WERI-Rb-1 (cell line): ENCODE measurements around the gene MEG3.

Experiments
- DNase-seq: peaks from one replicate; pipeline ENCODE4 v3.0.0-alpha.2; 2020
- H3K27ac ChIP-seq: fragments of 250-450 bp; sonication (Bioruptor Pico); 2 replicates; pipeline ENCODE4 v1.5.1; 2020; ENCODE audit warnings: mild to moderate bottlenecking, moderate library complexity
- H3K27me3 ChIP-seq: fragments of 250-450 bp; sonication (Bioruptor Pico); 2 replicates; pipeline ENCODE4 v1.5.1; 2021; ENCODE audit warnings: mild to moderate bottlenecking, low read depth, moderate library complexity; ENCODE audit not compliant: insufficient read depth, severe bottlenecking
- H3K36me3 ChIP-seq: fragments of 250-450 bp; sonication (Bioruptor Pico); 2 replicates; pipeline ENCODE4 v1.5.1; 2020; ENCODE audit warnings: mild to moderate bottlenecking, moderate library complexity
- H3K4me3 ChIP-seq: 2 replicates; pipeline ENCODE4 v1.5.1; 2011; ENCODE audit warnings: low read depth, mild to moderate bottlenecking, control low read depth, low read length
- H3K9me3 ChIP-seq: fragments of 250-450 bp; sonication (Bioruptor Pico); 2 replicates; pipeline ENCODE4 v1.5.1; 2021; ENCODE audit warnings: mild to moderate bottlenecking, moderate library complexity; ENCODE audit not compliant: severe bottlenecking
- TF ChIP-seq, protein P1 (sequence below): IDR thresholded peaks from 2 replicates; pipeline ENCODE4 v1.5.1; 2011; ENCODE audit warnings: low read depth, mild to moderate bottlenecking, control low read depth, inconsistent platforms, low read length

Gene MEG3

DNA sequence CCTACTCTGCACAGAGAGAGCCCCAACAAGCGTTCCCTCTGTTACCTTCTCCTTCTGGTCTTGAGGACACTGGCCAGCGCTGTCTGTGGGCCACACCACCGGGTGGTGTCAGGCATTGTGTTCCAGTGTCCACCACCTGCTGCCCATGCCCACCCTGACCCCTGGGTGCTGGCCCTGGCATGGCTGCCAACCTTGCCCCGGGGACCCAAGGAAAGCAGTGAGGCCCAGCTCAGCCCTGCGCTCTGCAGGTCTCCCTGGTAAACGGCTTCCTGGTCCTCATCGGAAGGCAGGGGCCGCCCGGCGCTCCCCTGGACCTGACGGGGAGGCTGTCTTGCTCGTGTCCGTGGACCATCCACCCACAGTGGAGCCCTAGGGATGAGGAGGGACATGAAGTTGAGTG is 21.8 kb upstream of the MEG3 start:
- H3K9me3 ChIP-seq = peaks cover 19% of the 10 kb centered on the region
- H3K27me3 ChIP-seq = peaks cover 4% of the 10 kb centered on the region
- no peaks in the 10 kb centered on the region for H3K36me3 ChIP-seq
- H3K4me3 ChIP-seq = no peak overlapping the region
- DNase-seq = no peak
- TF ChIP-seq, protein P1, sequence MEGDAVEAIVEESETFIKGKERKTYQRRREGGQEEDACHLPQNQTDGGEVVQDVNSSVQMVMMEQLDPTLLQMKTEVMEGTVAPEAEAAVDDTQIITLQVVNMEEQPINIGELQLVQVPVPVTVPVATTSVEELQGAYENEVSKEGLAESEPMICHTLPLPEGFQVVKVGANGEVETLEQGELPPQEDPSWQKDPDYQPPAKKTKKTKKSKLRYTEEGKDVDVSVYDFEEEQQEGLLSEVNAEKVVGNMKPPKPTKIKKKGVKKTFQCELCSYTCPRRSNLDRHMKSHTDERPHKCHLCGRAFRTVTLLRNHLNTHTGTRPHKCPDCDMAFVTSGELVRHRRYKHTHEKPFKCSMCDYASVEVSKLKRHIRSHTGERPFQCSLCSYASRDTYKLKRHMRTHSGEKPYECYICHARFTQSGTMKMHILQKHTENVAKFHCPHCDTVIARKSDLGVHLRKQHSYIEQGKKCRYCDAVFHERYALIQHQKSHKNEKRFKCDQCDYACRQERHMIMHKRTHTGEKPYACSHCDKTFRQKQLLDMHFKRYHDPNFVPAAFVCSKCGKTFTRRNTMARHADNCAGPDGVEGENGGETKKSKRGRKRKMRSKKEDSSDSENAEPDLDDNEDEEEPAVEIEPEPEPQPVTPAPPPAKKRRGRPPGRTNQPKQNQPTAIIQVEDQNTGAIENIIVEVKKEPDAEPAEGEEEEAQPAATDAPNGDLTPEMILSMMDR = no peak
- no peak overlapping the region for H3K27ac ChIP-seq

DNA sequence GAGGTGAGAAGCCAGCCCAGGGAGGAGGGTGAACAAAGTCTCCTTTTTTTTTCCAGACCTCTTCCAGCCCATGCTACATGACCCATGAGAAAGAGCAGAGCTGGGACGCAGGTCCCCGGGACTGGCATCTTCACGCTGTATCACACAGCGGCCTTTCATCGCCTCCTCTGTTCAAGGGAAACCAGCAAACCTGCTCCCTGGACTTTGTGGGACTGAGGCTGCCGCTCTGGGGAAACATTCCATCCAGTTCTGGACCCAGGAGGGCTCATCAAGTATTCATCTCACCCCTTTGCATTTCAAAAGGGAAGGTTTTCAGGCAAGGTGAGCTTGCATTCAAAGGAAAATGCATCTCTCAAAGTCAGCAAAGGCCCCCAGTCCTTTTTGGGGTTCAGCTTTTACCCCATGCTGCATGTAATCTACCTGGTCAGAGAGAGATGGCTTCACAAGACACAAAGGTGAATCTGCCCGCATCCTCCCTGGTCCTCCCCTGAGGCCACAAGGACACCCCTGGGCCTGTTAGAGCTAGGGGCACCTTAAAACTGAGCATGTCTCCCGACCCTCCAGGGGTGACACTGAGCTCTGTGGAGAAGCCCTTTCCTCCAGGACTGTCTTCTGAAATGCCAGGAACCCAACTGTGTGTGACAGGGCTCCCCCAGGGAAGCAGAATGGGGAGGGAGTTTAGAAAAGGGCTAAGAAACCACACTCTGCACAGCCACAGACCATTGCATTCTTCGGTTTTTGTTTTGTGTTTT is 21.2 kb upstream of the MEG3 start:
- TF ChIP-seq, protein P1 = no peak
- no peak overlapping the region for H3K27ac ChIP-seq
- no peak overlapping the region for H3K4me3 ChIP-seq

DNA sequence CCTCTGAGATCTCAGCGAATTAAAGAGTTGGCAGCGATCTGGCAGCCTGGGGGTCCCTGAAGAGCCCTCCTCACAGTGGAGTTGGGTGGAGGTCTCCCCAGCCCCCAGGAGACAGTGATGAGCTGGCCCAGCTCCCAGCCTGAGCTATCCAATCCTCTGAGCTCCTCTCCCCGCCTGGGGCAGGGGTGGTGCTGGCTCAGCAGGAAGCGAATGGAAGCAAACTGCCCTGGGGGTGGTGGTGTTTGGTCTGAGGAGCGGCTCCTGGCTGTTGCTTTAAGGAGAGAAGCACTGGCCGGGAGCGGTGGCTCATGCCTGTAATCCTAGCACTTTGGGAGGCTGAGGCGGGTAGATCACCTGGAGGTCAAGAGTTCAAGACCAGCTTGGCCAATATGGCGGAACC is 19.5 kb upstream of the MEG3 start:
- TF ChIP-seq, protein P1 = no peak

More for the DNA sequence above, 21.2 kb upstream of the MEG3 start:
- H3K27me3 ChIP-seq = peaks cover 10% of the 10 kb centered on the region
- no peak for DNase-seq
- no peaks in the 10 kb centered on the region for H3K36me3 ChIP-seq
- H3K9me3 ChIP-seq = peaks cover 25% of the 10 kb centered on the region

DNA sequence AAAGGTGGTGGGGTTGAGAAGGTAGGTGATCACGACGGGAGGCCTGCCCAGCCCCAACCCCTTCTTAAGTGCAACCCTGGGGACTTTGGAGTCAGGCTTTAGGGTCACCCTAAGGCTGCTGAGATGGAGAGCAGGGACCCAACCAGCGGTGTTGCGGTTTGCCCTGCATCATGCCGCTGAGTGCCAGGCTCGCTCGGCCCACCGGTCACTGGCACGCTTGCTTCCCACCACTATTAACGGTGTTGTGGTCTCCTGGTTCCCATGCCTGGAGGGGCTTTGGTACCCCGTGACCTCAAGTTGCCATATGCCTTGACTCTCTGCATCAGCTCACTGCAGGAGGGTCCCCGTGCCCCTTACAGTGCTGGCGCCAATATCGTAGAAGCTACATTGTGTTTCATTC is 18.4 kb upstream of the MEG3 start:
- no peak for DNase-seq
- Histone ChIP-seq H3K9me3 (peaks cover 50% of the 10 kb centered on the region), H3K4me3 (no peak overlapping the region), H3K27me3 (peaks cover 18% of the 10 kb centered on the region), H3K36me3 (no peaks in the 10 kb centered on the region), H3K27ac (no peak overlapping the region)
- TF ChIP-seq, protein P1 = no peak

More for the DNA sequence above, 19.5 kb upstream of the MEG3 start:
- peaks cover 12% of the 10 kb centered on the region for H3K27me3 ChIP-seq
- no peak overlapping the region for H3K27ac ChIP-seq
- no peaks in the 10 kb centered on the region for H3K36me3 ChIP-seq
- H3K4me3 ChIP-seq = no peak overlapping the region
- DNase-seq = no peak
- H3K9me3 ChIP-seq = peaks cover 42% of the 10 kb centered on the region

DNA sequence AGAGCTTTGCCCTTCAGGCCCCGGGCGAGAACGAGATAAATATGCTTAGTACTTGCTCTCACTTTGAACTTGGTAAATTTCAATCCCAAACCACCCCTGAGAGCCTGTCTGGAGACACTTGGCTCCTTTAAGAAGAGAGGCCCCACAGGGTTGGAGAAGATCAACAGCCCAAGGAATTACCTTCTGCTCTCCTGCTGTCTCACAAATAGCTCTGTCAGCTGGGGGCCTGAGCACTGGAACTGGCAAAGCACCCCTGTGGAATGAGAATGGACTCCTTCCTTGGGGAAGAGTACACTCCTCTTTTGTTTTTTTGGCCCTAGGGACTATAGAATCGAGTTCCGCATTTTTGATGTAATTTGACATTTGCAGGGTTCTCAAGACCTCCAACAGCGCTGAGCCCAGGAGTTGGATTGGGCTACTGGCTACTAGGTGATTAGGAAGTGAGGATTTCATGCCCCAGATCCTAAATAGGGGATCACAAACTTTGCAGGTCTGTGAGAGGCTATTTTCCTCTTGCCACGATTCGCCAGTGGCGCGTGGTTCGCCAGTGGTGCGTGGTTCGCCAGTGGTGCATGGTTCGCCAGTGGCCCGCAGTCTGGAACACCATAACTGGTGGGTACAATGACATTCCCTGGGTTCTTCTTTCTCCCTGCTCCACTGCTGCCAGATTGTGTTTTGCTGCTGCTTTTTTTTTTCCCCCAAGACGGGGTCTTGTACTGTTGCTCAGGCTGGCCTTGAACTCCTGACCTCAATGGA is 17.8 kb upstream of the MEG3 start:
- Histone ChIP-seq H3K4me3 (no peak overlapping the region), H3K27ac (no peak overlapping the region), H3K36me3 (no peaks in the 10 kb centered on the region), H3K9me3 (peaks cover 50% of the 10 kb centered on the region), H3K27me3 (peaks cover 22% of the 10 kb centered on the region)
- no peak for DNase-seq
- TF ChIP-seq, protein P1 = no peak
